HEK293T (cell line): ENCODE results near the gene RPSA.

ENCODE experiments used
- BHLHE40 ChIP-seq: fragments of 450-650 bp; IDR thresholded peaks from 2 replicates; pipeline ENCODE4 v1.6.1; 2016; ENCODE audit warnings: mild to moderate bottlenecking, moderate library complexity, borderline replicate concordance
- ELF4 ChIP-seq: fragments of 450-650 bp; IDR thresholded peaks from 2 replicates; pipeline ENCODE4 v1.6.1; 2017; ENCODE audit warnings: antibody characterized with exemption
- FOXA1 ChIP-seq: fragments of 450-650 bp; IDR thresholded peaks from 2 replicates; pipeline ENCODE4 v1.6.1; 2016; ENCODE audit warnings: mild to moderate bottlenecking
- FOXK2 ChIP-seq: fragments of 450-650 bp; IDR thresholded peaks from 2 replicates; pipeline ENCODE4 v1.6.1; 2016; ENCODE audit warnings: mild to moderate bottlenecking
- FOXM1 ChIP-seq: fragments of 450-650 bp; IDR thresholded peaks from 2 replicates; pipeline ENCODE4 v1.6.1; 2017; ENCODE audit warnings: mild to moderate bottlenecking, borderline replicate concordance
- HDGF ChIP-seq: fragments of 450-650 bp; IDR thresholded peaks from 2 replicates; pipeline ENCODE4 v1.6.1; 2017; ENCODE audit warnings: antibody characterized with exemption, borderline replicate concordance
- NFRKB ChIP-seq: fragments of 450-650 bp; IDR thresholded peaks from 2 replicates; pipeline ENCODE4 v1.6.1; 2016; ENCODE audit warnings: mild to moderate bottlenecking, moderate library complexity
- SP1 ChIP-seq: fragments of 450-650 bp; IDR thresholded peaks from 2 replicates; pipeline ENCODE4 v1.6.1; 2017
- TARDBP ChIP-seq: fragments of 450-650 bp; IDR thresholded peaks from 2 replicates; pipeline ENCODE4 v1.6.1; 2016
- ZNF384 ChIP-seq: fragments of 450-650 bp; IDR thresholded peaks from 2 replicates; pipeline ENCODE4 v1.6.1; 2016

DNA sequence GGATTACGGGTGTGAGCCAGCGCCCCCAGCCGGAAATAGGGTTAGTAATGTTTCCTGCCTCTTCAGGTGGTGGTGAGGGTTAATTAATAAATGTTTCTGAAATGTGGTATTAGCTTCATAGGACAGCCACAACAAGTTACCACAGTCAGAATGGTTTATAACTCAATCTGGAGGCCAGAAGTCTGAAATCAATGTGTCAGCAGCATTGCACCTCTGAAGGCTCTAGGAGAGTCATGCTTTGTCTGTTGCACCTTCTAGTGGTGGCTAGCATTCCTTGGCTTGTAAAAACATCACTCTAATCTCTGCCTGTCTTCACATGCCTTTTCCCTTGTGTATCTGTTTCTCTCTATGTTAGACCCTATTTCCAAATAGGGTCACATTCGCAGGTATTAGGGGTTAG lies 7.8 kb upstream of the RPSA start:
- TF ChIP-seq FOXA1 (no peak), BHLHE40 (no peak), ZNF384 (no peak), ELF4 (no peak), SP1 (no peak), FOXM1 (no peak), HDGF (no peak), NFRKB (no peak), FOXK2 (no peak), TARDBP (no peak)
